Measurements from ENCODE around the gene MRPL46. TPM values are rescaled to one million over a fixed set of nuclear protein-coding genes. Genes with fewer than 3 reads are reported as not detected.

The MRPL46 gene
- total and polyA plus RNA-seq, 2 experiments from 2014 or later = 20.9 to 39.1 TPM

DNA sequence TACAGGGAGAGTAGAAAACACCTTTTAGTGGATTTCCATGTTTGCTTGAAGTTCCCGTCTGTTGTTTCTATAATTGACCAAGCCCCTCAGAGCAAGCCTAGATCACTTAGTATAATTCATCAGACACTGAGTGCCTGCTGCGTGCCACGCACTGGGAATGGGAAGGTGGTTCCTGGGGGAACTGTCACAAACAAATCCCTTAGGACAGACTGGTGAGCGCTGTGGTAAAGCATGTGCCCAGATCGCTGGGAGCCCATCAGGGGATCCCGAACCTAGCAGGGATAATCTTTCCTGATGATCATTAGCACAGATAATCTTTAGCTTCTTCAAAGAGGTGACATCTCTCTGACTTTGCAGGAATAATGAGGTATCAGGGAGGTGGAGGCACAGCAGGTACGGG, 9.9 kb upstream of the MRPL46 start:
- Histone ChIP-seq H3K4me3 (no peak overlapping the region), H3K4me2 (no peak overlapping the region), H4K20me1 (replicated peaks; ENCODE audit: insufficient read depth) (no peaks in the 10 kb centered on the region; the same call in 1 of the 2 replicates), H3K27me3 (ENCODE audit: insufficient read depth) (no peaks in the 10 kb centered on the region), H3K4me1 (ENCODE audit: insufficient read depth) (no peaks in the 10 kb centered on the region), H3K27ac (ENCODE audit: low read depth) (peak overlapping the region; percentile 21; the same call in 1 of the 2 replicates), H2AFZ (no peak overlapping the region), H3K36me3 (ENCODE audit: insufficient read depth) (no peaks in the 10 kb centered on the region; the same call in none of the 2 replicates), H3F3A (replicated peaks; ENCODE audit: low read depth) (0 out of 2 replicates have a peak, but pooled peaks cover 3% of the 10 kb centered on the region), H3K9me2 (ENCODE audit: insufficient read depth) (no peaks in the 10 kb centered on the region), H3K79me2 (replicated peaks; ENCODE audit: insufficient read depth) (no peaks in the 10 kb centered on the region)
- no peaks in the 10 kb centered on the region for H3K4me1 Mint-ChIP-seq
- H3K9me3 Mint-ChIP-seq = no peaks in the 10 kb centered on the region
- no peak for TF ChIP-seq POLR2AphosphoS5 (IDR thresholded peaks at IDR 0.05; ENCODE audit: low read depth)
- TF ChIP-seq CREB1 (CRISPR knock-in tag; IDR thresholded peaks at IDR 0.05; ENCODE audit: low read depth) = no peak
- no peak for TF ChIP-seq ZNF114 (CRISPR knock-in tag; IDR thresholded peaks at IDR 0.05)
- no peak for TF ChIP-seq ZNF331 (CRISPR knock-in tag; IDR thresholded peaks at IDR 0.05; ENCODE audit: low read depth)
- no peak for TF ChIP-seq NANOG (IDR thresholded peaks at IDR 0.05; ENCODE audit: borderline replicate concordance)
- TF ChIP-seq JUNB (IDR thresholded peaks at IDR 0.05; ENCODE audit: unreplicated experiment) = no peak
- TF ChIP-seq, protein P1, sequence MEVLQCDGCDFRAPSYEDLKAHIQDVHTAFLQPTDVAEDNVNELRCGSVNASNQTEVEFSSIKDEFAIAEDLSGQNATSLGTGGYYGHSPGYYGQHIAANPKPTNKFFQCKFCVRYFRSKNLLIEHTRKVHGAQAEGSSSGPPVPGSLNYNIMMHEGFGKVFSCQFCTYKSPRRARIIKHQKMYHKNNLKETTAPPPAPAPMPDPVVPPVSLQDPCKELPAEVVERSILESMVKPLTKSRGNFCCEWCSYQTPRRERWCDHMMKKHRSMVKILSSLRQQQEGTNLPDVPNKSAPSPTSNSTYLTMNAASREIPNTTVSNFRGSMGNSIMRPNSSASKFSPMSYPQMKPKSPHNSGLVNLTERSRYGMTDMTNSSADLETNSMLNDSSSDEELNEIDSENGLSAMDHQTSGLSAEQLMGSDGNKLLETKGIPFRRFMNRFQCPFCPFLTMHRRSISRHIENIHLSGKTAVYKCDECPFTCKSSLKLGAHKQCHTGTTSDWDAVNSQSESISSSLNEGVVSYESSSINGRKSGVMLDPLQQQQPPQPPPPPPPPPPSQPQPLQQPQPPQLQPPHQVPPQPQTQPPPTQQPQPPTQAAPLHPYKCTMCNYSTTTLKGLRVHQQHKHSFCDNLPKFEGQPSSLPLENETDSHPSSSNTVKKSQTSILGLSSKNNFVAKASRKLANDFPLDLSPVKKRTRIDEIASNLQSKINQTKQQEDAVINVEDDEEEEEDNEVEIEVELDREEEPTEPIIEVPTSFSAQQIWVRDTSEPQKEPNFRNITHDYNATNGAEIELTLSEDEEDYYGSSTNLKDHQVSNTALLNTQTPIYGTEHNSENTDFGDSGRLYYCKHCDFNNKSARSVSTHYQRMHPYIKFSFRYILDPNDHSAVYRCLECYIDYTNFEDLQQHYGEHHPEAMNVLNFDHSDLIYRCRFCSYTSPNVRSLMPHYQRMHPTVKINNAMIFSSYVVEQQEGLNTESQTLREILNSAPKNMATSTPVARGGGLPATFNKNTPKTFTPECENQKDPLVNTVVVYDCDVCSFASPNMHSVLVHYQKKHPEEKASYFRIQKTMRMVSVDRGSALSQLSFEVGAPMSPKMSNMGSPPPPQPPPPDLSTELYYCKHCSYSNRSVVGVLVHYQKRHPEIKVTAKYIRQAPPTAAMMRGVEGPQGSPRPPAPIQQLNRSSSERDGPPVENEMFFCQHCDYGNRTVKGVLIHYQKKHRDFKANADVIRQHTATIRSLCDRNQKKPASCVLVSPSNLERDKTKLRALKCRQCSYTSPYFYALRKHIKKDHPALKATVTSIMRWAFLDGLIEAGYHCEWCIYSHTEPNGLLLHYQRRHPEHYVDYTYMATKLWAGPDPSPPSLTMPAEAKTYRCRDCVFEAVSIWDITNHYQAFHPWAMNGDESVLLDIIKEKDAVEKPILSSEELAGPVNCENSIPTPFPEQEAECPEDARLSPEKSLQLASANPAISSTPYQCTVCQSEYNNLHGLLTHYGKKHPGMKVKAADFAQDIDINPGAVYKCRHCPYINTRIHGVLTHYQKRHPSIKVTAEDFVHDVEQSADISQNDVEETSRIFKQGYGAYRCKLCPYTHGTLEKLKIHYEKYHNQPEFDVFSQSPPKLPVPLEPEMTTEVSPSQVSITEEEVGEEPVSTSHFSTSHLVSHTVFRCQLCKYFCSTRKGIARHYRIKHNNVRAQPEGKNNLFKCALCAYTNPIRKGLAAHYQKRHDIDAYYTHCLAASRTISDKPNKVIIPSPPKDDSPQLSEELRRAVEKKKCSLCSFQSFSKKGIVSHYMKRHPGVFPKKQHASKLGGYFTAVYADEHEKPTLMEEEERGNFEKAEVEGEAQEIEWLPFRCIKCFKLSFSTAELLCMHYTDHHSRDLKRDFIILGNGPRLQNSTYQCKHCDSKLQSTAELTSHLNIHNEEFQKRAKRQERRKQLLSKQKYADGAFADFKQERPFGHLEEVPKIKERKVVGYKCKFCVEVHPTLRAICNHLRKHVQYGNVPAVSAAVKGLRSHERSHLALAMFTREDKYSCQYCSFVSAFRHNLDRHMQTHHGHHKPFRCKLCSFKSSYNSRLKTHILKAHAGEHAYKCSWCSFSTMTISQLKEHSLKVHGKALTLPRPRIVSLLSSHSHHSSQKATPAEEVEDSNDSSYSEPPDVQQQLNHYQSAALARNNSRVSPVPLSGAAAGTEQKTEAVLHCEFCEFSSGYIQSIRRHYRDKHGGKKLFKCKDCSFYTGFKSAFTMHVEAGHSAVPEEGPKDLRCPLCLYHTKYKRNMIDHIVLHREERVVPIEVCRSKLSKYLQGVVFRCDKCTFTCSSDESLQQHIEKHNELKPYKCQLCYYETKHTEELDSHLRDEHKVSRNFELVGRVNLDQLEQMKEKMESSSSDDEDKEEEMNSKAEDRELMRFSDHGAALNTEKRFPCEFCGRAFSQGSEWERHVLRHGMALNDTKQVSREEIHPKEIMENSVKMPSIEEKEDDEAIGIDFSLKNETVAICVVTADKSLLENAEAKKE (CRISPR knock-in tag; IDR thresholded peaks at IDR 0.05) = no peak
- TF ChIP-seq, protein P2, sequence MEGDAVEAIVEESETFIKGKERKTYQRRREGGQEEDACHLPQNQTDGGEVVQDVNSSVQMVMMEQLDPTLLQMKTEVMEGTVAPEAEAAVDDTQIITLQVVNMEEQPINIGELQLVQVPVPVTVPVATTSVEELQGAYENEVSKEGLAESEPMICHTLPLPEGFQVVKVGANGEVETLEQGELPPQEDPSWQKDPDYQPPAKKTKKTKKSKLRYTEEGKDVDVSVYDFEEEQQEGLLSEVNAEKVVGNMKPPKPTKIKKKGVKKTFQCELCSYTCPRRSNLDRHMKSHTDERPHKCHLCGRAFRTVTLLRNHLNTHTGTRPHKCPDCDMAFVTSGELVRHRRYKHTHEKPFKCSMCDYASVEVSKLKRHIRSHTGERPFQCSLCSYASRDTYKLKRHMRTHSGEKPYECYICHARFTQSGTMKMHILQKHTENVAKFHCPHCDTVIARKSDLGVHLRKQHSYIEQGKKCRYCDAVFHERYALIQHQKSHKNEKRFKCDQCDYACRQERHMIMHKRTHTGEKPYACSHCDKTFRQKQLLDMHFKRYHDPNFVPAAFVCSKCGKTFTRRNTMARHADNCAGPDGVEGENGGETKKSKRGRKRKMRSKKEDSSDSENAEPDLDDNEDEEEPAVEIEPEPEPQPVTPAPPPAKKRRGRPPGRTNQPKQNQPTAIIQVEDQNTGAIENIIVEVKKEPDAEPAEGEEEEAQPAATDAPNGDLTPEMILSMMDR (conservative IDR thresholded peaks at IDR 0.05; ENCODE audit: low read depth in 2 of 2) = no peak
- TF ChIP-seq, protein P3, sequence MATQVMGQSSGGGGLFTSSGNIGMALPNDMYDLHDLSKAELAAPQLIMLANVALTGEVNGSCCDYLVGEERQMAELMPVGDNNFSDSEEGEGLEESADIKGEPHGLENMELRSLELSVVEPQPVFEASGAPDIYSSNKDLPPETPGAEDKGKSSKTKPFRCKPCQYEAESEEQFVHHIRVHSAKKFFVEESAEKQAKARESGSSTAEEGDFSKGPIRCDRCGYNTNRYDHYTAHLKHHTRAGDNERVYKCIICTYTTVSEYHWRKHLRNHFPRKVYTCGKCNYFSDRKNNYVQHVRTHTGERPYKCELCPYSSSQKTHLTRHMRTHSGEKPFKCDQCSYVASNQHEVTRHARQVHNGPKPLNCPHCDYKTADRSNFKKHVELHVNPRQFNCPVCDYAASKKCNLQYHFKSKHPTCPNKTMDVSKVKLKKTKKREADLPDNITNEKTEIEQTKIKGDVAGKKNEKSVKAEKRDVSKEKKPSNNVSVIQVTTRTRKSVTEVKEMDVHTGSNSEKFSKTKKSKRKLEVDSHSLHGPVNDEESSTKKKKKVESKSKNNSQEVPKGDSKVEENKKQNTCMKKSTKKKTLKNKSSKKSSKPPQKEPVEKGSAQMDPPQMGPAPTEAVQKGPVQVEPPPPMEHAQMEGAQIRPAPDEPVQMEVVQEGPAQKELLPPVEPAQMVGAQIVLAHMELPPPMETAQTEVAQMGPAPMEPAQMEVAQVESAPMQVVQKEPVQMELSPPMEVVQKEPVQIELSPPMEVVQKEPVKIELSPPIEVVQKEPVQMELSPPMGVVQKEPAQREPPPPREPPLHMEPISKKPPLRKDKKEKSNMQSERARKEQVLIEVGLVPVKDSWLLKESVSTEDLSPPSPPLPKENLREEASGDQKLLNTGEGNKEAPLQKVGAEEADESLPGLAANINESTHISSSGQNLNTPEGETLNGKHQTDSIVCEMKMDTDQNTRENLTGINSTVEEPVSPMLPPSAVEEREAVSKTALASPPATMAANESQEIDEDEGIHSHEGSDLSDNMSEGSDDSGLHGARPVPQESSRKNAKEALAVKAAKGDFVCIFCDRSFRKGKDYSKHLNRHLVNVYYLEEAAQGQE (IDR thresholded peaks at IDR 0.05; ENCODE audit: unreplicated experiment) = no peak
- TF ChIP-seq STAT1 (IDR thresholded peaks at IDR 0.05; ENCODE audit: unreplicated experiment) = no peak
- TF ChIP-seq, protein P4, sequence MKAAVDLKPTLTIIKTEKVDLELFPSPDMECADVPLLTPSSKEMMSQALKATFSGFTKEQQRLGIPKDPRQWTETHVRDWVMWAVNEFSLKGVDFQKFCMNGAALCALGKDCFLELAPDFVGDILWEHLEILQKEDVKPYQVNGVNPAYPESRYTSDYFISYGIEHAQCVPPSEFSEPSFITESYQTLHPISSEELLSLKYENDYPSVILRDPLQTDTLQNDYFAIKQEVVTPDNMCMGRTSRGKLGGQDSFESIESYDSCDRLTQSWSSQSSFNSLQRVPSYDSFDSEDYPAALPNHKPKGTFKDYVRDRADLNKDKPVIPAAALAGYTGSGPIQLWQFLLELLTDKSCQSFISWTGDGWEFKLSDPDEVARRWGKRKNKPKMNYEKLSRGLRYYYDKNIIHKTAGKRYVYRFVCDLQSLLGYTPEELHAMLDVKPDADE (IDR thresholded peaks at IDR 0.05) = no peak
- no peak for TF ChIP-seq EZH2 (IDR thresholded peaks at IDR 0.05; ENCODE audit: low read depth, unreplicated experiment)
- no peak for TF ChIP-seq EZH2phosphoT487 (IDR thresholded peaks at IDR 0.05; ENCODE audit: unreplicated experiment)
- peaks cover 4% of the 10 kb centered on the region for H3K27me3 Mint-ChIP-seq (ENCODE audit: insufficient read depth, low read depth, poor library complexity)
- peaks cover 40% of the 10 kb centered on the region; the same call in 2 of the 3 replicates for H3K36me3 Mint-ChIP-seq (ENCODE audit: low read depth)
- H3K4me3 Mint-ChIP-seq = no peak overlapping the region
- ATAC-seq = no peak
- no peak overlapping the region for H3K27ac Mint-ChIP-seq
- DNase-seq (ENCODE audit: low spot score) = no peak
